ENCODE results near the gene MCCC1. TPM values are rescaled to one million over a fixed set of nuclear protein-coding genes. Genes with fewer than 3 reads are reported as not detected.
A peak's percentile ranks its signal among the peaks of the same experiment; 100 is the strongest.

Gene MCCC1
- total and polyA plus RNA-seq, 3 donors from 2014 or later = 22.7 to 37.8 (median 35.9) TPM

- no peak for TF ChIP-seq POLR2A (IDR thresholded peaks at IDR 0.05)
- TF ChIP-seq CTCF (IDR thresholded peaks at IDR 0.05) = no peak
- Histone ChIP-seq H3K27me3 (no peaks in the 10 kb centered on the region), H3K27ac (peak overlapping the region; percentile 78 to 90), H3K4me3 (peak overlapping the region; percentile 82 to 91), H3K4me1 (peaks cover 4% of the 10 kb centered on the region), H3K36me3 (ENCODE audit: low read depth, missing control alignments) (no peaks in the 10 kb centered on the region), H3K9me3 (no peaks in the 10 kb centered on the region)
- 0% methylated on average over 1 of the region's 1 CpG for WGBS, 2 donors
- intact Hi-C loops (cut with DNase I; ENCODE audit: low total_unique reads) = no loop called here
- no peak for DNase-seq
These were observed 525 bp upstream of the MCCC1 start for GRCh38 chr3:183099838-183100204.

- Histone ChIP-seq H3K4me3 (peak overlapping the region; percentile 82 to 91), H3K27ac (peak overlapping the region; percentile 86 to 90), H3K27me3 (no peaks in the 10 kb centered on the region), H3K36me3 (ENCODE audit: low read depth, missing control alignments) (no peaks in the 10 kb centered on the region), H3K9me3 (no peaks in the 10 kb centered on the region), H3K4me1 (peaks cover 4% of the 10 kb centered on the region)
- no peak for DNase-seq
- intact Hi-C loops (cut with DNase I; ENCODE audit: low total_unique reads) = no loop called here
- 2 to 8% methylated on average over 8 of the region's 8 CpGs for WGBS, 2 donors
- TF ChIP-seq CTCF (IDR thresholded peaks at IDR 0.05) (no peak), POLR2A (IDR thresholded peaks at IDR 0.05) (no peak)
These were observed 715 bp downstream of the MCCC1 start for GRCh38 chr3:183098536-183099025.

DNA sequence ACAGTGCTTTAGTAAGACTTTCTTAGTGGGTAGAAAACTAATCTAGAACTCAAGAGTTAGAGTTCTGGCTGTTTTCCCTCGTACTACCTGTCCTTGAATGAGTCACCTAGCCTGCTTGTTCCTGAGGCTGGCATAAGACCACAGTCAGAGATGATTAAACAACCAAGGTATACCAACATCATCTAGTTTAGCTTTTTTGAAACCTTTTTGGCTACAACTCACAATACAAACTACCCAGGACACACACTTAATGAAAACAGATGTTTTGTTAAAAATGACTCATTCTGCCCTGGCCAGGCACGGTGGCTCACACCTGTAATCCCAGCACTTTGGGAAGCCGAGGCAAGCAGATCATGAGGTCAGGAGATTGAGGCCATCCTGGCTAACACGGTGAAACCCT, 4.6 kb downstream of the MCCC1 start:
- DNase-seq = no peak
- TF ChIP-seq POLR2A (IDR thresholded peaks at IDR 0.05) = no peak
- TF ChIP-seq CTCF (IDR thresholded peaks at IDR 0.05) = no peak
- H3K27me3 ChIP-seq = no peaks in the 10 kb centered on the region
- no peak overlapping the region for H3K27ac ChIP-seq
- no peak overlapping the region for H3K4me3 ChIP-seq
- H3K36me3 ChIP-seq (ENCODE audit: low read depth, missing control alignments) = no peaks in the 10 kb centered on the region
- peaks cover 4% of the 10 kb centered on the region for H3K4me1 ChIP-seq
- no peaks in the 10 kb centered on the region for H3K9me3 ChIP-seq
- WGBS, 2 donors = 89 to 90% methylated on average over 4 of the region's 4 CpGs
- intact Hi-C loops (cut with DNase I; ENCODE audit: low total_unique reads) = no loop called here

- Histone ChIP-seq H3K9me3 (no peaks in the 10 kb centered on the region), H3K27me3 (no peaks in the 10 kb centered on the region), H3K4me1 (no peaks in the 10 kb centered on the region), H3K36me3 (ENCODE audit: low read depth, missing control alignments) (no peaks in the 10 kb centered on the region), H3K4me3 (no peak overlapping the region), H3K27ac (no peak overlapping the region)
- intact Hi-C loops (cut with DNase I; ENCODE audit: low total_unique reads) = no loop called here
- 87 to 88% methylated on average over 8 of the region's 8 CpGs for WGBS, 2 donors
- no peak for DNase-seq
- TF ChIP-seq CTCF (IDR thresholded peaks at IDR 0.05) (no peak), POLR2A (IDR thresholded peaks at IDR 0.05) (no peak)
These were observed 7.0 kb downstream of the MCCC1 start for GRCh38 chr3:183092256-183092655.

DNA sequence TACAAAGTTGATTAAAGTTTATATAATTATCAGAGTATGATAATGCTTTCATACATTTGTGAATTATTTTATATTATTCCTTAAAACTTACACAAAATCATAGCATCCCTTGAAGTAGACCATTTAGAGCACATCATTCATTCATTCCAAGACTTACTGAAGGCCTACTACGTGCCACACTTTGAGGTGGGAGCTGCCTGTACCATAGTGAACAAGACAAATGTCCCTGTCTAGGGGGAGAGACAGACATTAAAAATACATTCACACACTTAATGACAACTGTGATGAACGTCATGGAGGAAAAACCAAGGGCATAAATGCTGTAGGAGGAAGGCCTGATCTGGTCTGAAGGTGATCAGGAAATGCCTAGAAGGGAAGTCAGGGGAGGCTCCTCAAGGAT, 12.1 kb downstream of the MCCC1 start:
- Histone ChIP-seq H3K36me3 (ENCODE audit: low read depth, missing control alignments) (no peaks in the 10 kb centered on the region), H3K27me3 (no peaks in the 10 kb centered on the region), H3K4me1 (no peaks in the 10 kb centered on the region), H3K9me3 (no peaks in the 10 kb centered on the region), H3K4me3 (no peak overlapping the region), H3K27ac (no peak overlapping the region)
- no peak for DNase-seq
- TF ChIP-seq POLR2A (IDR thresholded peaks at IDR 0.05) (no peak), CTCF (IDR thresholded peaks at IDR 0.05) (no peak)
- intact Hi-C loops (cut with DNase I; ENCODE audit: low total_unique reads) = no loop called here
- 86 to 96% methylated on average over 2 of the region's 2 CpGs for WGBS, 2 donors
